Thoracic aorta (tissue), 2 donors: ENCODE measurements around the gene ETV1. TPM values are rescaled to one million over a fixed set of nuclear protein-coding genes. Genes with fewer than 3 reads are reported as not detected.

Experiments used
- ATAC-seq: fragments of 150-250 bp; one replicate; pipeline ENCODE4 v1.8.0; 2017; ENCODE audit warnings: low read depth; ENCODE audit not compliant: insufficient number of reproducible peaks, low FRiP score
- DNase-seq: peaks from one replicate; pipeline ENCODE4 v3.0.0-alpha.2; 2020; ENCODE audit warnings: low spot score
- H3K27ac ChIP-seq, 2 donors: fragments of 200-600 bp; sonication (generic); 1 replicate in 1 of 2; 2 replicates in 1 of 2; pipeline ENCODE4 v1.5.1; 2016; ENCODE audit warnings: mild to moderate bottlenecking in 2 of 2, moderate library complexity in 2 of 2
- H3K27me3 ChIP-seq: fragments of 200-600 bp; sonication (generic); replicated peaks from 2 replicates; pipeline ENCODE4 v1.6.0; 2016; ENCODE audit warnings: mild to moderate bottlenecking; ENCODE audit not compliant: insufficient read depth
- H3K36me3 ChIP-seq: fragments of 200-600 bp; sonication (generic); one replicate; pipeline ENCODE4 v1.5.1; 2016
- H3K4me1 ChIP-seq, 2 donors: fragments of 200-600 bp; sonication (generic); 1 replicate in 1 of 2; 2 replicates in 1 of 2; pipeline versions ENCODE4 v1.5.1 to v1.6.0; 2016; ENCODE audit warnings: low read depth in 2 of 2, mild to moderate bottlenecking in 1 of 2; ENCODE audit not compliant: control insufficient read depth in 1 of 2
- H3K4me3 ChIP-seq: fragments of 200-600 bp; sonication (generic); 2 replicates; pipeline ENCODE4 v1.5.1; 2016; ENCODE audit warnings: mild to moderate bottlenecking
- H3K9me3 ChIP-seq: fragments of 200-600 bp; sonication (generic); 2 replicates; pipeline ENCODE4 v1.5.1; 2016
- total RNA-seq, 2 donors: library from RNA; depleted of rRNA; stranded (reverse); fragments of >200 nt; gene quantifications; one replicate each; pipeline versions ENCODE4 v1.1.0 to v1.2.3, GENCODE V29; 2016
- TF ChIP-seq, protein P1 (sequence below): fragments of 200-600 bp; sonication (generic); IDR thresholded peaks from one replicate; pipeline ENCODE4 v1.5.1; 2019; ENCODE audit warnings: antibody characterized with exemption

ETV1 gene
- 1 to 10 TPM; 5.9 to 8.7 TPM for total RNA-seq

DNA sequence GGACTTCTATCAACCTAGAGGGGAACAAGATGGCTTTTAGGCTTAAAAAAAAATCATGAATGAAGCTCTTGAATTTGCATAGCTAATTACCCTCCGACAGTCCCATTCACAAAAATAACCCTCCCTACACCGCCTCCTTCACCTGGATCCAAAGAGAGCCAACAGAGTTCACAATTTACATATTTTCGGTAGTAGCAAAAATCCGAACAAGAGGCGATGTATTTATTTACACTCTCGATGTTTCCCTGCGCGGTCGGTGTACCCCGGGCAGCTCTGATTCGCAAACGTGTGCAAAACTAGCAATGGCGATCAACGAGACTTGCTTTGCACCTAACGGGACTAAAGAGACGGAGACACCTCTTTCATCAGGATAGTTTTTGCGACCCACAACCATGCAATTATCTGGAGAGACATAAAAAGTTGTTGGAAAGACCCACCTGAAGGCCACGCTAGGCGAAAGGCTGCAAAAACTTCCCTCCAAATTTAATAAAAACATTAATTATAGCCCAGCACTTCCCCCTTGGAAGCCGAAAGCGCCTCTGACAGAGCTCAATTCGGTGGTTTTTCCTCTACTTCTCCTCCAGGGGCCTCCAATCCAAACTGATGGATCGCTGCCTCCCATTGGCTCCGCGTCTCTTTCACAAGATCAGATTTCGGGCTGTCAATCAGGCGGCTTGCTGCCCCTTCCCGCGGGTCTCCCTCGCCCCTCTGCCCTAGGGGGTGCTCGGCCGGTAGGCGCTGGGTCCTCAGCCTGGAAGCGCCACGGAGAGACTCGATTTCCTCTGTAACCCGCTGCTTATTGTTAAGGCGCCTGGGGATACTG is at the start of gene ETV1:
Gene ETV1, minus strand, starts transcription at position 541 of the 823 bp plus-strand sequence. CDS start 614 bp downstream, outside the sequence.
- Histone ChIP-seq H3K27me3 (no peaks in the 10 kb centered on the region), H3K36me3 (no peaks in the 10 kb centered on the region), H3K4me3 (peak within 1 kb of the TSS; percentile 81), H3K4me1 (peaks cover 9% of the 10 kb centered on the region in 2 donors), H3K9me3 (no peaks in the 10 kb centered on the region), H3K27ac (peak within 1 kb of the TSS; percentile 83 to 89)
- DNase-seq (peak; percentile 9), ATAC-seq (no peak)
- TF ChIP-seq, protein P1, sequence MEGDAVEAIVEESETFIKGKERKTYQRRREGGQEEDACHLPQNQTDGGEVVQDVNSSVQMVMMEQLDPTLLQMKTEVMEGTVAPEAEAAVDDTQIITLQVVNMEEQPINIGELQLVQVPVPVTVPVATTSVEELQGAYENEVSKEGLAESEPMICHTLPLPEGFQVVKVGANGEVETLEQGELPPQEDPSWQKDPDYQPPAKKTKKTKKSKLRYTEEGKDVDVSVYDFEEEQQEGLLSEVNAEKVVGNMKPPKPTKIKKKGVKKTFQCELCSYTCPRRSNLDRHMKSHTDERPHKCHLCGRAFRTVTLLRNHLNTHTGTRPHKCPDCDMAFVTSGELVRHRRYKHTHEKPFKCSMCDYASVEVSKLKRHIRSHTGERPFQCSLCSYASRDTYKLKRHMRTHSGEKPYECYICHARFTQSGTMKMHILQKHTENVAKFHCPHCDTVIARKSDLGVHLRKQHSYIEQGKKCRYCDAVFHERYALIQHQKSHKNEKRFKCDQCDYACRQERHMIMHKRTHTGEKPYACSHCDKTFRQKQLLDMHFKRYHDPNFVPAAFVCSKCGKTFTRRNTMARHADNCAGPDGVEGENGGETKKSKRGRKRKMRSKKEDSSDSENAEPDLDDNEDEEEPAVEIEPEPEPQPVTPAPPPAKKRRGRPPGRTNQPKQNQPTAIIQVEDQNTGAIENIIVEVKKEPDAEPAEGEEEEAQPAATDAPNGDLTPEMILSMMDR, result peak; percentile 41

DNA sequence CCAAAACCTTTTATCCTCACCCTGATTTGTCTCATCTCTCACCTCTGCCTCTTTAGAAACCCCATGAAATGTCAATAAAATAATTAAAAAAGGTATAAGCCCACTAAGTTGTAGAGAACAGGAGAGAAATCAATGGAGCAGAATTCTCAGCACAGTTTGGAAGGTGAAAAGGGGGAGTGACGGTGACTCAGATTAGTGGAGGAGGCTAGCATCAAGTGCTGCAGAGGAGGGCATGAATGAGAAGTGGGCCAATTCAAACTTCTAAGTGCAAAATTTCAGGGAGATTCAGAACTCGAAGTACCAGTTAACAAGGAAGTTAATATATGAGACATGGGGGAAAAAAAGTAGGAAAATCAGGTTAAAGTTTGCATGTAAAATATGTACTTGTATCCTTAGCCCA is 34.9 kb upstream of the ETV1 start:
- Histone ChIP-seq H3K27me3 (no peaks in the 10 kb centered on the region), H3K4me1 (no peaks in the 10 kb centered on the region), H3K9me3 (no peaks in the 10 kb centered on the region), H3K36me3 (no peaks in the 10 kb centered on the region), H3K27ac (no peak overlapping the region), H3K4me3 (no peak overlapping the region)
- DNase-seq (no peak), ATAC-seq (no peak)
- TF ChIP-seq, protein P1, result no peak

DNA sequence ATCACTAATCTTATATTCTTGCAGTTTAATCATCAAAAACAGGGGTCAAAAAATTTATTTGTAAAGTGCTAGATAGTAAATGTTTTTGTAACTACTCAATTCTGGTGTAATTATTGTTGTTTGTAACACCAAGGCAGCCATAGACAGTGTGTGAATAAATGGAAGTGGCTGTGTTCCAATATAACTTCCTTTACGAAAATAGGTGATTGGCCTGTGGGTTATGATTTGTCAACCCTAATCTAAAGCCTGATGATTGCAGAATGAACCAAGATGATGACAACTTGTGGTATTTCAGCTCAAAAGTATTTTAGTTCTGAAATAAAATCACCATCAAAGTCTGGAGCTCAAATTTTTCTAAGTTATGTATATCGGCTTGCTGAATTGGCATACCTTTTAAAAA is 34.4 kb upstream of the ETV1 start:
- Histone ChIP-seq H3K4me1 (no peaks in the 10 kb centered on the region), H3K36me3 (no peaks in the 10 kb centered on the region), H3K4me3 (no peak overlapping the region), H3K27ac (no peak overlapping the region), H3K9me3 (no peaks in the 10 kb centered on the region), H3K27me3 (no peaks in the 10 kb centered on the region)
- TF ChIP-seq, protein P1, result no peak
- no peak for ATAC-seq
- no peak for DNase-seq

DNA sequence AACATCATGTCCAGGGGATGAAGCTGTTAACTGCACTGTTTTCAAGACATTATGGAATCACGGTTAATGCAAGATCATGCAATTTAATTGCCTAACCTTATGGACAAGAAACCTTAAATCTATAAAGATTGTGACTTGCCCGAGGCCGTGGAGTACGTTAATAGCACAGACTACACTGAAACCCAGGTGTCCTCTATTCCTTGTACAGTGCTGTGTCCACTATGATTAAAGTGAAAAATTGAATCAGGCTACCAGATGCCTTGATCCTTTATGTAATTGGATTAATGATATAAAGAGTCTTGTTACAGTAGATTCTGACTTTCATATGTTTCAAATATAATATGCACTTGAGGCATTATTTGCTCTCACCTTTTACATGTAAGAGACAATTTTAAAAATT is 33.9 kb upstream of the ETV1 start:
- no peak for DNase-seq
- Histone ChIP-seq H3K27ac (no peak overlapping the region), H3K4me1 (no peaks in the 10 kb centered on the region), H3K36me3 (no peaks in the 10 kb centered on the region), H3K4me3 (no peak overlapping the region), H3K27me3 (no peaks in the 10 kb centered on the region), H3K9me3 (no peaks in the 10 kb centered on the region)
- no peak for ATAC-seq
- TF ChIP-seq, protein P1, result no peak

DNA sequence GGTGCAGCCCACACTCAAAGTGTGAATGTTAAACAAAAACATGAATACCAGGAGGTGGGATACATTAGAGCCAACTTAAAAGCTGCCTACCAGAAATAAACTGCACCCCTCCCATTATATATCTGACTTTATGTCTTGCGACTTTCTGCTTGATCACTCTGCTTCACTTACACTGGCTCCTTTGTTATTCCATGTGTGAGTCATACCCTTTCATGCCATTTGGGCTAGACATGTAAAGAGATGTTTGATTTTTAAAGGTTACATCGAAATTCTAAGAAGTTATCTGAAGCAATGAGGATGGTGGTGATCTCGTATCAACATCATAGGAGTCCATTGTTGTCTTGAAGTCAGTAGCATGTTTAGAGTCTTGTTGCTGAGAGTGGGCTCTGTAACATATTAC is 31.6 kb upstream of the ETV1 start:
- no peaks in the 10 kb centered on the region for H3K36me3 ChIP-seq
- no peak for ATAC-seq

More for the DNA sequence above, 31.6 kb upstream of the ETV1 start:
- Histone ChIP-seq H3K27me3 (no peaks in the 10 kb centered on the region), H3K4me3 (no peak overlapping the region), H3K4me1 (no peaks in the 10 kb centered on the region), H3K27ac (no peak overlapping the region), H3K9me3 (no peaks in the 10 kb centered on the region)
- TF ChIP-seq, protein P1, result no peak
- DNase-seq, result no peak
